Mesodermal cell (in vitro differentiated cells): ENCODE results near the gene RAD17.
"Not testable (repeated sequence)": the region's sequence is repeated elsewhere in the genome, so short reads cannot be mapped to it uniquely, and the experiment has no call there.

ENCODE experiments used
- H3K27ac ChIP-seq: 2 replicates; pipeline ENCODE4 v1.7.0; 2013; ENCODE audit warnings: mild to moderate bottlenecking, low read depth, low read length, moderate library complexity; ENCODE audit not compliant: severe bottlenecking
- H3K36me3 ChIP-seq: 2 replicates; pipeline ENCODE4 v1.7.1; 2013; ENCODE audit warnings: mild to moderate bottlenecking, low read length, moderate library complexity; ENCODE audit not compliant: control insufficient read depth, insufficient read depth
- H3K4me1 ChIP-seq: one replicate; pipeline ENCODE4 v1.7.1; 2013; ENCODE audit warnings: mild to moderate bottlenecking, low read length; ENCODE audit not compliant: insufficient read depth, control insufficient read depth, poor library complexity, severe bottlenecking
- H3K4me3 ChIP-seq: 2 replicates; pipeline ENCODE4 v1.7.0; 2013; ENCODE audit warnings: low read length, control low read depth, mild to moderate bottlenecking; ENCODE audit not compliant: insufficient read depth, poor library complexity, severe bottlenecking; ENCODE audit errors: extremely low read depth
- H3K9me3 ChIP-seq: 2 replicates; pipeline ENCODE4 v1.7.1; 2013; ENCODE audit warnings: mild to moderate bottlenecking, low read length, moderate library complexity; ENCODE audit not compliant: control insufficient read depth
- WGBS, 2 experiments: methylation state at CpG; one replicate each; pipeline ENCODE4 v1.1.5; 2013; ENCODE audit warnings: missing lambda C conversion rate in 2 of 2; ENCODE audit not compliant: insufficient coverage in 2 of 2; 5-methylcytosine and 5-hydroxymethylcytosine counted together

Gene RAD17

GRCh38 chr5:69378376-69378775 is 8.8 kb downstream of the RAD17 start:
- no peak overlapping the region for H3K27ac ChIP-seq
- no peaks in the 10 kb centered on the region for H3K9me3 ChIP-seq
- H3K4me3 ChIP-seq, result no peak overlapping the region
- no peaks in the 10 kb centered on the region for H3K4me1 ChIP-seq
- H3K36me3 ChIP-seq, result peaks cover 60% of the 10 kb centered on the region

- no peaks in the 10 kb centered on the region for H3K9me3 ChIP-seq
- no peaks in the 10 kb centered on the region for H3K4me1 ChIP-seq
- 93 to 98% methylated on average over 10 to 15 of the region's 15 CpGs for WGBS, 2 experiments
- H3K4me3 ChIP-seq, result no peak overlapping the region
- peaks cover 71% of the 10 kb centered on the region for H3K36me3 ChIP-seq
- no peak overlapping the region for H3K27ac ChIP-seq
Observed at GRCh38 chr5:69404659-69405330, 35.2 kb downstream of the RAD17 start.

GRCh38 chr5:69414885-69415583 is 45.4 kb downstream of the RAD17 start, which contains the start of gene MARVELD2:
TSS of gene MARVELD2 (plus strand) at chr5:69415116. CDS start at chr5:69419386, 4,270 bp downstream.
- no peaks in the 10 kb centered on the region for H3K9me3 ChIP-seq
- H3K4me3 ChIP-seq, result peak within 1 kb of the TSS; percentile 56
- H3K27ac ChIP-seq, result no peak within 1 kb of the TSS
- H3K4me1 ChIP-seq, result no peaks in the 10 kb centered on the region
- H3K36me3 ChIP-seq, result peaks cover 37% of the 10 kb centered on the region
- 3 to 4% methylated on average over 57 to 76 of the region's 78 CpGs for WGBS, 2 experiments

DNA sequence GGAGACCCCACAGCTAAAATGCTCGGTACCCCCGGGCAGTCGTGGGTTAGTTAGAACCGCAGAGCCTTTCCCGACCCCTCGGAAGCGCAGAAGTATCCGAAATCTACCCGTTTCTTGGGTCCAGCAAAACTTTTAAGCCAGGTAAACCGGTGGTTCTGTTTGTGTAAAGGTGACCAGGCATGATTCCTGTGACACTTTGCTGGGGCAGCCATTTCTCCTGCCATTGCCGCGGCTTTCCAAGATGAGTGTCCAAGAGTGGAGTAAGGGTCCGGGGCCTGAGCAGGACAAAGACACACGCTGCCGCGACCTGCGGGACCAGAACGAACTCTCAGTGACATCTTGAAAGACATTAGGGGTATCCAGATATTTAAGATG is 46.0 kb downstream of the RAD17 start:
- no peak overlapping the region for H3K27ac ChIP-seq
- H3K4me1 ChIP-seq, result no peaks in the 10 kb centered on the region
- H3K9me3 ChIP-seq, result no peaks in the 10 kb centered on the region
- peaks cover 31% of the 10 kb centered on the region for H3K36me3 ChIP-seq
- WGBS, 2 experiments, result 8 to 10% methylated on average over 10 to 13 of the region's 18 CpGs
- H3K4me3 ChIP-seq, result peak overlapping the region; percentile 56

DNA sequence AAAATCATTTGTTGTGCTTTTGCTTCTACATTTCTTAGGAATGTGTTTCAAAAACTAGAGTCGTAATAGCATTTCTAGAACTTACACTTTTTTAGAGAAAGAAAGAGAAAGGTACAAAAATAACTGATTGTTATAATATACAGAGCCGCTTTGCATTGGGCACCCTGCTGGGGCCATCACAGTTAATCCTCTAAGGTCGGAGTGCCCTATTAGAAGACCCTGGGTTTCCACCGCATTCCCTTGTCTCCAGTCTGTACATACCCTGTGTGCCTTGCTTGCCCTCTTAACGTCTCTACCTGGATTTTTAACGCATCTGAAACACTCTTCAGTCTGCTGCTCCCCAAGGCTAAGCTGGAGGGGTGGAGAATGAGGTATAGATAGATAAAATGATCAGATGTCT is 46.6 kb downstream of the RAD17 start:
- Histone ChIP-seq H3K9me3 (no peaks in the 10 kb centered on the region), H3K4me1 (no peaks in the 10 kb centered on the region), H3K36me3 (peaks cover 26% of the 10 kb centered on the region), H3K27ac (no peak overlapping the region), H3K4me3 (peak overlapping the region; percentile 56)
- 51 to 59% methylated on average over 3 to 4 of the region's 6 CpGs for WGBS, 2 experiments

DNA sequence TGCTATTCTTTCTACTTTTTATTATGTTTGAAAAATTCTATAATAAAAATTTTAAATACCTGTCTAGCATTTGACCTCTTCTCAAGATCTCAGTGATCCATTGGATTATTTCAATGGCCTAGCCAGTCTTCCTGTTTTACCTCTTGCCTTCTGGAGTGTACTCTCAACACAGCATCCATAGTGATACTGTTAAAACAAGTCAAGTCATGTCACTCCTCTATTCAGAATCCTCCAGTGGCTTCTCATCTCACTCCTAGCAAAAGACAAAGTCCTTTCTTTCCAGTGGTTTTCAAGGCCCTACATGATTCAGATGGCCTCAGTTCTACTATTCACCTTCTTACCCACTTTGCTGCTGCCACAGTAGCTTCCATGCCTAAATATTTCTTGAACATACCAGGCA is 47.1 kb downstream of the RAD17 start:
- Histone ChIP-seq H3K4me3 (no peak overlapping the region), H3K27ac (no peak overlapping the region), H3K9me3 (no peaks in the 10 kb centered on the region), H3K4me1 (no peaks in the 10 kb centered on the region), H3K36me3 (peaks cover 21% of the 10 kb centered on the region)

GRCh38 chr5:69418554-69418953 is 48.9 kb downstream of the RAD17 start:
- Histone ChIP-seq H3K4me1 (no peaks in the 10 kb centered on the region), H3K27ac (no peak overlapping the region), H3K9me3 (no peaks in the 10 kb centered on the region), H3K4me3 (no peak overlapping the region), H3K36me3 (peaks cover 15% of the 10 kb centered on the region)
- WGBS, 2 experiments, result no CpG with 5 or more reads among the region's 3 CpGs

- Histone ChIP-seq H3K9me3 (no peaks in the 10 kb centered on the region), H3K27ac (no peak overlapping the region), H3K4me1 (no peaks in the 10 kb centered on the region), H3K36me3 (no peaks in the 10 kb centered on the region), H3K4me3 (no peak overlapping the region)
- WGBS, 2 experiments, result 90 to 98% methylated on average over 3 to 7 of the region's 11 CpGs
Observed at GRCh38 chr5:69431424-69432303, 62.0 kb downstream of the RAD17 start.

GRCh38 chr5:69432412-69433206 is 63.0 kb downstream of the RAD17 start:
- Histone ChIP-seq H3K36me3 (no peaks in the 10 kb centered on the region), H3K4me3 (no peak overlapping the region), H3K4me1 (no peaks in the 10 kb centered on the region), H3K27ac (no peak overlapping the region), H3K9me3 (no peaks in the 10 kb centered on the region)
- WGBS, 2 experiments, result 91 to 100% methylated on average over 6 of the region's 8 CpGs

- not testable (repeated sequence) for H3K9me3 ChIP-seq, H3K4me1 ChIP-seq, H3K36me3 ChIP-seq, H3K27ac ChIP-seq, H3K4me3 ChIP-seq
- 85 to 92% methylated on average over 3 to 4 of the region's 5 CpGs for WGBS, 2 experiments
Observed at GRCh38 chr5:69435276-69435884, 65.8 kb downstream of the RAD17 start.
